Body of pancreas (tissue), 4 donors: ENCODE measurements around the gene ELAVL4.

ENCODE experiments used
- POLR2A ChIP-seq, 3 donors: fragments of 450-650 bp; IDR thresholded peaks; one replicate each; pipeline ENCODE4 v1.6.1; 2016; ENCODE audit warnings: antibody characterized with exemption in 3 of 3, mild to moderate bottlenecking in 2 of 3
- TF ChIP-seq, protein P1 (sequence below), 7 experiments: fragments of 450-650 bp in 4 of 7; fragments of 200-600 bp in 3 of 7; sonication (generic) in 3 of 7; IDR thresholded peaks; one replicate each; pipeline ENCODE4 v1.5.1; 2016 to 2019; ENCODE audit warnings: antibody characterized with exemption in 7 of 7

DNA sequence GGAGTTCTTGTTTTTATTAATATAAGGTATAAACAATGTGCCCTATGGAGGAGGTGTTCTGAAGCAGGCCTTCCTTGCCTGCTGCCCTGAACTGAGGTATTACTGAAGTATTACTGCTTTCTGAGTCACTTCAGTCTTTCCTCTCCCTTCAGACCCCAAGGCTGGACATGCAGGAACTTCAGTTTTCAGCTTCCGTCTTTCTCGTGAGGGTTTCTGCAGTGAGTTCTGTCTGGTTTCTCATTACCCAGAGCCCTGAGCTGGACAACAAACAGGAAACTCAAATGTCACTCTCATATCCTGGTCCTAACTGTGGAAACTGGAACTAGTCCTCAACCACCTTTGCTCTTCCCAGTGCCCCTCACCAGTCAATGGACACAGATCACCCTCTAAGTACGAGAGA, 46.8 kb downstream of the ELAVL4 start:
- TF ChIP-seq, protein P1, sequence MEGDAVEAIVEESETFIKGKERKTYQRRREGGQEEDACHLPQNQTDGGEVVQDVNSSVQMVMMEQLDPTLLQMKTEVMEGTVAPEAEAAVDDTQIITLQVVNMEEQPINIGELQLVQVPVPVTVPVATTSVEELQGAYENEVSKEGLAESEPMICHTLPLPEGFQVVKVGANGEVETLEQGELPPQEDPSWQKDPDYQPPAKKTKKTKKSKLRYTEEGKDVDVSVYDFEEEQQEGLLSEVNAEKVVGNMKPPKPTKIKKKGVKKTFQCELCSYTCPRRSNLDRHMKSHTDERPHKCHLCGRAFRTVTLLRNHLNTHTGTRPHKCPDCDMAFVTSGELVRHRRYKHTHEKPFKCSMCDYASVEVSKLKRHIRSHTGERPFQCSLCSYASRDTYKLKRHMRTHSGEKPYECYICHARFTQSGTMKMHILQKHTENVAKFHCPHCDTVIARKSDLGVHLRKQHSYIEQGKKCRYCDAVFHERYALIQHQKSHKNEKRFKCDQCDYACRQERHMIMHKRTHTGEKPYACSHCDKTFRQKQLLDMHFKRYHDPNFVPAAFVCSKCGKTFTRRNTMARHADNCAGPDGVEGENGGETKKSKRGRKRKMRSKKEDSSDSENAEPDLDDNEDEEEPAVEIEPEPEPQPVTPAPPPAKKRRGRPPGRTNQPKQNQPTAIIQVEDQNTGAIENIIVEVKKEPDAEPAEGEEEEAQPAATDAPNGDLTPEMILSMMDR (IDR thresholded peaks at IDR 0.05) = no peak
- TF ChIP-seq POLR2A (IDR thresholded peaks at IDR 0.05) = no peak
